Measurements from ENCODE around the gene PCYT2. TPM values are rescaled to one million over a fixed set of nuclear protein-coding genes. Genes with fewer than 3 reads are reported as not detected.

Gene PCYT2
- total and polyA plus RNA-seq, 9 of the 15 experiments (the other 6 are each of a cell fraction or from before 2014, with no cell fraction given) = 0.92 to 134 (median 82.5) TPM

DNA sequence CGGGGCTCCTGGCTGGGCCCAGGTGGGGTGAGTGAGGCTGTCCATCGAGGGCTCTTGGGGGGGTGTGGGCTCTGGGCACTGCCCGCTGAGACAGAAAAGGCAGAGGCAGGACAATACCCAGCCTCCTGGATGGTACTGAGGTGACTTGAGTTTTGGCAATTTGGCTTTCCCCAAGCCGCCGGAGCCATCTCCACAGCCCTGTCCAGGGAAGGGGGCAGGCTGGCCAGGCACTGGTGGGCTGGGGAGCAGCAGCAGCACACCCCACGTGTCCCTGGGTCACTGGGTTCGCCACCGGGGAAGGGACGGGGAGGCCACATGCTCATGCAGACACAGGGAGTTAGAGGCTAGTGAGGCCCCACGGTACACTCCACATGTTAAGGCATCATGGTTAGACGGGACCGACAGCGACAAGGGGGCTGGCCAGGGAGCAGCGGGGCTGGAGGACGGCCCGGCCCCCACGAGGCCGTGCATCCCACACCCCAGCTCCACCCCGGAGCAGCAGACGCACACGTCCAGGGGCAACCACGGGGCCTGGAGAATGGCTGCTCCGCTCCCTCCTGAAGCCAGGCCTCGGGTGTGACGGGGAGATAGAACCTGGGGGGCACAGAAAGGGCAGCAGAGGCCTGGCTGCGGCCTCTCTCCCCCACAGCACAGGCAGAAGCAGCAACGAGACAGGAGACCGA, 43.1 kb downstream of the PCYT2 start (continued):
- peak in 1 of 2 experiments; percentile 43; a peak in 1 of 4 replicates for TF ChIP-seq SRF (CRISPR knock-in tag; IDR thresholded peaks at IDR 0.05)
- TF ChIP-seq FUS (optimal IDR thresholded peaks at IDR 0.05; ENCODE audit: low read depth, low read length) = no peak
- TF ChIP-seq, protein P1, sequence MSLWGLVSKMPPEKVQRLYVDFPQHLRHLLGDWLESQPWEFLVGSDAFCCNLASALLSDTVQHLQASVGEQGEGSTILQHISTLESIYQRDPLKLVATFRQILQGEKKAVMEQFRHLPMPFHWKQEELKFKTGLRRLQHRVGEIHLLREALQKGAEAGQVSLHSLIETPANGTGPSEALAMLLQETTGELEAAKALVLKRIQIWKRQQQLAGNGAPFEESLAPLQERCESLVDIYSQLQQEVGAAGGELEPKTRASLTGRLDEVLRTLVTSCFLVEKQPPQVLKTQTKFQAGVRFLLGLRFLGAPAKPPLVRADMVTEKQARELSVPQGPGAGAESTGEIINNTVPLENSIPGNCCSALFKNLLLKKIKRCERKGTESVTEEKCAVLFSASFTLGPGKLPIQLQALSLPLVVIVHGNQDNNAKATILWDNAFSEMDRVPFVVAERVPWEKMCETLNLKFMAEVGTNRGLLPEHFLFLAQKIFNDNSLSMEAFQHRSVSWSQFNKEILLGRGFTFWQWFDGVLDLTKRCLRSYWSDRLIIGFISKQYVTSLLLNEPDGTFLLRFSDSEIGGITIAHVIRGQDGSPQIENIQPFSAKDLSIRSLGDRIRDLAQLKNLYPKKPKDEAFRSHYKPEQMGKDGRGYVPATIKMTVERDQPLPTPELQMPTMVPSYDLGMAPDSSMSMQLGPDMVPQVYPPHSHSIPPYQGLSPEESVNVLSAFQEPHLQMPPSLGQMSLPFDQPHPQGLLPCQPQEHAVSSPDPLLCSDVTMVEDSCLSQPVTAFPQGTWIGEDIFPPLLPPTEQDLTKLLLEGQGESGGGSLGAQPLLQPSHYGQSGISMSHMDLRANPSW (CRISPR knock-in tag; IDR thresholded peaks at IDR 0.05) = no peak
- TF ChIP-seq, protein P2, sequence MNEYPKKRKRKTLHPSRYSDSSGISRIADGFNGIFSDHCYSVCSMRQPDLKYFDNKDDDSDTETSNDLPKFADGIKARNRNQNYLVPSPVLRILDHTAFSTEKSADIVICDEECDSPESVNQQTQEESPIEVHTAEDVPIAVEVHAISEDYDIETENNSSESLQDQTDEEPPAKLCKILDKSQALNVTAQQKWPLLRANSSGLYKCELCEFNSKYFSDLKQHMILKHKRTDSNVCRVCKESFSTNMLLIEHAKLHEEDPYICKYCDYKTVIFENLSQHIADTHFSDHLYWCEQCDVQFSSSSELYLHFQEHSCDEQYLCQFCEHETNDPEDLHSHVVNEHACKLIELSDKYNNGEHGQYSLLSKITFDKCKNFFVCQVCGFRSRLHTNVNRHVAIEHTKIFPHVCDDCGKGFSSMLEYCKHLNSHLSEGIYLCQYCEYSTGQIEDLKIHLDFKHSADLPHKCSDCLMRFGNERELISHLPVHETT (CRISPR knock-in tag; conservative IDR thresholded peaks at IDR 0.05 in 1 of 2, IDR thresholded peaks at IDR 0.05 in 1 of 2) = 0 out of 4 replicates have a peak, but pooled peaks of 1 of the 2 experiments have one; percentile 13
- TF ChIP-seq CBFA2T3 (IDR thresholded peaks at IDR 0.05) = peak; percentile 81
- 0 out of 2 replicates have a peak, but pooled peaks have one; percentile 13 for TF ChIP-seq ETV5 (CRISPR knock-in tag; IDR thresholded peaks at IDR 0.05; ENCODE audit: low read depth)
- TF ChIP-seq, protein P3, sequence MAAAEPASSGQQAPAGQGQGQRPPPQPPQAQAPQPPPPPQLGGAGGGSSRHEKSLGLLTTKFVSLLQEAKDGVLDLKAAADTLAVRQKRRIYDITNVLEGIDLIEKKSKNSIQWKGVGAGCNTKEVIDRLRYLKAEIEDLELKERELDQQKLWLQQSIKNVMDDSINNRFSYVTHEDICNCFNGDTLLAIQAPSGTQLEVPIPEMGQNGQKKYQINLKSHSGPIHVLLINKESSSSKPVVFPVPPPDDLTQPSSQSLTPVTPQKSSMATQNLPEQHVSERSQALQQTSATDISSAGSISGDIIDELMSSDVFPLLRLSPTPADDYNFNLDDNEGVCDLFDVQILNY (CRISPR knock-in tag; IDR thresholded peaks at IDR 0.05) = 0 out of 2 replicates have a peak, but pooled peaks have one; percentile 76
- no peak for TF ChIP-seq ZNF766 (CRISPR knock-in tag; conservative IDR thresholded peaks at IDR 0.05)
- TF ChIP-seq EP400 (IDR thresholded peaks at IDR 0.05) = peak; percentile 45; the same call in 1 of the 2 replicates
- TF ChIP-seq NR2C2 (CRISPR knock-in tag; IDR thresholded peaks at IDR 0.05) = peak; percentile 53; the same call in 1 of the 2 replicates
- TF ChIP-seq NR2C2 (tag; IDR thresholded peaks at IDR 0.05) = no peak; the same call in 1 of the 2 replicates
- 0 out of 2 replicates have a peak, but pooled peaks have one; percentile 33 for TF ChIP-seq FOSL1 (tag; conservative IDR thresholded peaks at IDR 0.05)
- TF ChIP-seq ZNF77 (CRISPR knock-in tag; IDR thresholded peaks at IDR 0.05) = peak; percentile 81
- peak; percentile 77 for TF ChIP-seq POLR2G (IDR thresholded peaks at IDR 0.05; ENCODE audit: low read depth, low read length)
- TF ChIP-seq ZNF212 (CRISPR knock-in tag; IDR thresholded peaks at IDR 0.05) = peak; percentile 54; the same call in 1 of the 2 replicates
